Activated naive CD4-positive, alpha-beta T cell treated with anti-CD3 and anti-CD28 coated beads, Interleukin-2, amount 10 ng/mL, durations not matched to agents 5 hours and 36 hours (primary cell): ENCODE measurements around the gene LRP1B. TPM values are rescaled to one million over a fixed set of nuclear protein-coding genes. Genes with fewer than 3 reads are reported as not detected.

Experiments used
- microRNA-seq: library from miRNA; unstranded; fragments of <30 nt; microRNA quantifications from one replicate; pipeline ENCODE4 v1.2.0, GENCODE V29; 2022; ENCODE audit warnings: borderline microRNAs expressed, borderline replicate concordance
- total RNA-seq, 2 experiments: library from RNA; stranded (reverse); gene quantifications; one replicate each; pipeline ENCODE4 v1.2.3, GENCODE V29; 2021

The LRP1B gene
- not detected for total RNA-seq

GRCh38 chr2:142131010-142131669 is at the start of gene LRP1B:
Gene LRP1B (minus strand): TSS chr2:142131016. CDS start chr2:142130729, 287 bp downstream.

Small RNA genes lying within 50 kb of the gene (microRNA-seq; reads per million reads assigned to microRNA genes)
- gene MIR7157, result not detected
